PC-3 (cell line): ENCODE measurements around the gene CRX. TPM values are rescaled to one million over a fixed set of nuclear protein-coding genes. Genes with fewer than 3 reads are reported as not detected.

Source experiments
- ATAC-seq: fragments of 200-7000 bp; cut with Tn5 transposase; 2 replicates; pipeline ENCODE4 v1.9.1; 2020; ENCODE audit warnings: mild to moderate bottlenecking, moderate library complexity
- BruUV-seq: library from RNA; stranded (reverse); fragments of 400-500 nt; replicated peaks from 2 replicates; lab custom pipeline; 2021; lab: Mats Ljungman, UMichigan
- CTCF ChIA-PET: fragments of 300-600 bp; sonication (Branson Sonifier 250); formaldehyde crosslinking; loops from one replicate; lab custom pipeline; 2022; ENCODE audit warnings: antibody characterized with exemption; lab: Charles Lee
- POLR2A ChIA-PET: fragments of 300-600 bp; sonication (Branson Sonifier 250); formaldehyde crosslinking; loops from one replicate; lab custom pipeline; 2022; ENCODE audit warnings: antibody characterized with exemption; ENCODE audit not compliant: unreplicated experiment; lab: Charles Lee
- DNase-seq: peaks from one replicate; pipeline ENCODE4 v3.0.0-alpha.2; 2015
- H2AFZ ChIP-seq: fragments of 300-600 bp; sonication (generic); 2 replicates; pipeline ENCODE4 v1.6.0; 2016; ENCODE audit warnings: antibody characterized with exemption, low read length
- H3F3A ChIP-seq: fragments of 300-600 bp; sonication (generic); one replicate; pipeline ENCODE4 v1.6.0; 2017; ENCODE audit warnings: antibody characterized with exemption, low read length, control low read depth, mild to moderate bottlenecking; ENCODE audit not compliant: unreplicated experiment
- H3K27ac ChIP-seq: fragments of 300-600 bp; sonication (generic); 2 replicates; pipeline ENCODE4 v1.5.1; 2016; ENCODE audit warnings: mild to moderate bottlenecking, low read length
- H3K27me3 ChIP-seq: fragments of 300-600 bp; sonication (generic); 2 replicates; pipeline ENCODE4 v1.6.1; 2016; ENCODE audit warnings: low read length, mixed read lengths
- H3K36me3 ChIP-seq: fragments of 300-600 bp; sonication (generic); 2 replicates; pipeline ENCODE4 v1.6.1; 2016; ENCODE audit warnings: low read depth, mixed run types, low read length, mixed read lengths
- H3K4me1 ChIP-seq: fragments of 300-600 bp; sonication (generic); 2 replicates; pipeline ENCODE4 v1.5.1; 2016; ENCODE audit warnings: low read length; ENCODE audit not compliant: insufficient read depth
- H3K4me2 ChIP-seq: fragments of 300-600 bp; sonication (generic); 2 replicates; pipeline ENCODE4 v1.6.0; 2016; ENCODE audit warnings: low read length
- H3K4me3 ChIP-seq: fragments of 300-600 bp; sonication (generic); 2 replicates; pipeline ENCODE4 v1.5.1; 2016; ENCODE audit warnings: mild to moderate bottlenecking, low read length, mixed read lengths
- H3K79me2 ChIP-seq: fragments of 300-600 bp; sonication (generic); 2 replicates; pipeline ENCODE4 v1.6.1; 2017; ENCODE audit warnings: low read length, mixed read lengths
- H3K9ac ChIP-seq: fragments of 300-600 bp; sonication (generic); 2 replicates; pipeline ENCODE4 v1.6.0; 2016; ENCODE audit warnings: mild to moderate bottlenecking, low read length
- H3K9me2 ChIP-seq: fragments of 300-600 bp; sonication (generic); replicated peaks from 2 replicates; pipeline ENCODE4 v1.6.1; 2016; ENCODE audit warnings: mixed run types, low read length, mixed read lengths
- H3K9me3 ChIP-seq: fragments of 300-600 bp; sonication (generic); 2 replicates; pipeline ENCODE4 v1.6.1; 2016; ENCODE audit warnings: low read length, mixed read lengths
- H4K20me1 ChIP-seq: fragments of 300-600 bp; sonication (generic); 2 replicates; pipeline ENCODE4 v1.6.1; 2016; ENCODE audit warnings: low read length, mixed read lengths
- CTCF ChIP-seq: fragments of 300-600 bp; sonication (generic); conservative IDR thresholded peaks from 2 replicates; pipeline ENCODE4 v1.5.1; 2017; ENCODE audit warnings: antibody characterized with exemption, low read depth, mild to moderate bottlenecking, low read length
- EZH2 ChIP-seq: fragments of 300-600 bp; sonication (generic); IDR thresholded peaks from one replicate; pipeline ENCODE4 v1.6.1; 2017; ENCODE audit warnings: antibody characterized with exemption, mild to moderate bottlenecking, low read length; ENCODE audit not compliant: unreplicated experiment
- EZH2phosphoT487 ChIP-seq: fragments of 300-600 bp; sonication (generic); IDR thresholded peaks from 2 replicates; pipeline ENCODE4 v1.6.1; 2018; ENCODE audit warnings: mild to moderate bottlenecking, antibody characterized with exemption, low read length, borderline replicate concordance
- intact Hi-C: fragments of 100-400 bp; cut with micrococcal nuclease; formaldehyde crosslinking; loops from 2 replicates; pipeline ENCODE4 v1.9.0; 2023
- total RNA-seq: library from RNA; depleted of rRNA; stranded (reverse); fragments of >200 nt; gene quantifications from 2 replicates; pipeline ENCODE4 v1.2.3, GENCODE V29; 2014

The CRX gene
- total RNA-seq, 1 experiment from 2014 or later: not detected

- POLR2A ChIA-PET: no interaction called here
- TF ChIP-seq EZH2 (no peak), CTCF (no peak), EZH2phosphoT487 (no peak)
- Histone ChIP-seq H3K4me3 (no peak overlapping the region), H3K27ac (no peak overlapping the region), H3K9me3 (no peaks in the 10 kb centered on the region), H3K36me3 (no peaks in the 10 kb centered on the region), H4K20me1 (no peaks in the 10 kb centered on the region), H3K9me2 (no peaks in the 10 kb centered on the region), H2AFZ (no peak overlapping the region), H3K4me2 (no peak overlapping the region), H3K27me3 (peaks cover 7% of the 10 kb centered on the region; the same call in 1 of the 2 replicates), H3K79me2 (no peaks in the 10 kb centered on the region), H3F3A (no peaks in the 10 kb centered on the region), H3K9ac (no peak overlapping the region), H3K4me1 (no peaks in the 10 kb centered on the region)
- intact Hi-C loops: no loop called here
- ATAC-seq (no peak), DNase-seq (no peak)
- no TSS peak for BruUV-seq
- CTCF ChIA-PET: no interaction called here
These were observed 26.7 kb downstream of the CRX start for GRCh38 chr19:47848425-47848822.

DNA sequence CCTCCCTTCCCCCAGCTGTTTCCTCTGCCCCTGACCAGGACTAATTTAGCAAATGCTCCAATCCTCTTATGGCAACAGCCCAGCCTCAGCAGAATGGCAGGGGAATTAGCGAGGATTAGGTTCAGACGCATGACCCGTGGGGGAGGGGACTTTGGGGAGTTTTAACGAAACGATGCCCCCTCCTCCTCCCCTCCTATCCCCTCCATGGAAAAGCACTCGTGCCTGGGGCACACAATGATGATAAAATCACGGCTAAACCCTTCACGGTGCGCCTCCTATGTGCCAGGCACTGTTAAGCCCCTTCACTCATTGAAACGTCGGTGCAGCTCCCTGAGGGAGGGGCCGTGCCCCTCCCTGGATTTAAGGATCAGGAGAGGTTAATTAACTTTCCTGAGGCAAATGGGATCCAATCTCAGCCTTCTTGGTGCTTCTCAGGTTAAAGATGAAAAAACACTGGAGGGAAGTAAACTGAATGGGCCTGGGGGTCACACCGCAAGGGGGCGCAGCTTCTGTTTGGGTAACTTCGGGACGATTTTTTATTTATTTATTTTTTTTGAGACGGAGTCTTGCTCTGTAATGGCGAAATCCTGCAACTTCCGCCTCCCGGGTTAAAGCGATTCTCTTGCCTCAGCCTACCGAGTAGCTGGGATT is 27.2 kb downstream of the CRX start:
- no peaks in the 10 kb centered on the region for H3K9me2 ChIP-seq
- H3K9me3 ChIP-seq: no peaks in the 10 kb centered on the region
- no peaks in the 10 kb centered on the region for H3K36me3 ChIP-seq
- no peaks in the 10 kb centered on the region for H4K20me1 ChIP-seq
- no peak overlapping the region for H2AFZ ChIP-seq
- no peak overlapping the region for H3K4me3 ChIP-seq
- no peak for TF ChIP-seq EZH2
- no peak for TF ChIP-seq CTCF
- no peak for TF ChIP-seq EZH2phosphoT487
- no peak overlapping the region for H3K4me2 ChIP-seq
- H3K27ac ChIP-seq: no peak overlapping the region
- peaks cover 7% of the 10 kb centered on the region; the same call in 1 of the 2 replicates for H3K27me3 ChIP-seq
- CTCF ChIA-PET: no interaction called here
- no peaks in the 10 kb centered on the region for H3K4me1 ChIP-seq
- no TSS peak for BruUV-seq
- no peaks in the 10 kb centered on the region for H3F3A ChIP-seq
- ATAC-seq: no peak
- intact Hi-C loops: no loop called here
- H3K9ac ChIP-seq: no peak overlapping the region
- POLR2A ChIA-PET: no interaction called here
- no peaks in the 10 kb centered on the region for H3K79me2 ChIP-seq
- no peak for DNase-seq

- peaks cover 7% of the 10 kb centered on the region for H3K27me3 ChIP-seq
- TF ChIP-seq EZH2phosphoT487: no peak
- TF ChIP-seq CTCF: no peak
- TF ChIP-seq EZH2: no peak
- no peak for ATAC-seq
These were observed 31.3 kb downstream of the CRX start for GRCh38 chr19:47853003-47853402.

More at GRCh38 chr19:47853003-47853402, 31.3 kb downstream of the CRX start:
- H2AFZ ChIP-seq: no peak overlapping the region
- no peaks in the 10 kb centered on the region for H3K79me2 ChIP-seq
- POLR2A ChIA-PET: no interaction called here
- H4K20me1 ChIP-seq: no peaks in the 10 kb centered on the region
- H3K27ac ChIP-seq: no peak overlapping the region
- H3K9me3 ChIP-seq: no peaks in the 10 kb centered on the region
- intact Hi-C loops: no loop called here
- H3K4me2 ChIP-seq: no peak overlapping the region
- H3F3A ChIP-seq: no peaks in the 10 kb centered on the region
- no peaks in the 10 kb centered on the region for H3K36me3 ChIP-seq
- H3K4me1 ChIP-seq: no peaks in the 10 kb centered on the region
- DNase-seq: no peak
- no peak overlapping the region for H3K4me3 ChIP-seq
- H3K9ac ChIP-seq: no peak overlapping the region
- no peaks in the 10 kb centered on the region for H3K9me2 ChIP-seq
- BruUV-seq: no TSS peak
- CTCF ChIA-PET: no interaction called here
